ENCODE measurements around the gene AKR1D1.

AKR1D1 gene

DNA sequence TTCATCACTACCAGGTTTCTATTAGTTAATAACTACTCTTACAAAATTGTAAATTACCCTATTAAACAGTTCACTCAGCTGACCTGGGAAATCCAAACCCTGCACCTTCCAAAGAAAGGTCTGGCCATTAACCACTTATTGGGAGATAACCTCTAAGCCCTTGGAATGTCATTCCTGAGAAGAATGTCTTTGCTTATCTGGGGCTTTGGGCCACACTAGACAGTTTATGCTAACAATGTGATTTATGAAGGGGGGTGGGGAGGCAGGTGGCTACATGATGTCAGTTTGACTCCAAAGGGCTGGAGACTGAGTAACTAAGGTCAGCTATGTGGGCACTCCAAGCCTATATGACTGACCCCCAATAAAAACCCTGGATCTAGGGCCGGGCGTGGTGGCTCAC lies 50.7 kb downstream of the AKR1D1 start:
- DNase-seq (ENCODE audit: extremely low spot score) = no peak
- ChIA-PET CTCF (interaction anchor here (1.2 to 1.6 kb wide), 2 partner anchors 11 to 222 kb away, joined by 3 to 4 read pairs; no protein-coding TSS in a partner anchor), POLR2A (no interaction called here)
- TF ChIP-seq, protein P1, sequence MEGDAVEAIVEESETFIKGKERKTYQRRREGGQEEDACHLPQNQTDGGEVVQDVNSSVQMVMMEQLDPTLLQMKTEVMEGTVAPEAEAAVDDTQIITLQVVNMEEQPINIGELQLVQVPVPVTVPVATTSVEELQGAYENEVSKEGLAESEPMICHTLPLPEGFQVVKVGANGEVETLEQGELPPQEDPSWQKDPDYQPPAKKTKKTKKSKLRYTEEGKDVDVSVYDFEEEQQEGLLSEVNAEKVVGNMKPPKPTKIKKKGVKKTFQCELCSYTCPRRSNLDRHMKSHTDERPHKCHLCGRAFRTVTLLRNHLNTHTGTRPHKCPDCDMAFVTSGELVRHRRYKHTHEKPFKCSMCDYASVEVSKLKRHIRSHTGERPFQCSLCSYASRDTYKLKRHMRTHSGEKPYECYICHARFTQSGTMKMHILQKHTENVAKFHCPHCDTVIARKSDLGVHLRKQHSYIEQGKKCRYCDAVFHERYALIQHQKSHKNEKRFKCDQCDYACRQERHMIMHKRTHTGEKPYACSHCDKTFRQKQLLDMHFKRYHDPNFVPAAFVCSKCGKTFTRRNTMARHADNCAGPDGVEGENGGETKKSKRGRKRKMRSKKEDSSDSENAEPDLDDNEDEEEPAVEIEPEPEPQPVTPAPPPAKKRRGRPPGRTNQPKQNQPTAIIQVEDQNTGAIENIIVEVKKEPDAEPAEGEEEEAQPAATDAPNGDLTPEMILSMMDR (IDR thresholded peaks at IDR 0.05; ENCODE audit: control extremely low read depth, extremely low read depth, low read depth, missing control alignments) = no peak

DNA sequence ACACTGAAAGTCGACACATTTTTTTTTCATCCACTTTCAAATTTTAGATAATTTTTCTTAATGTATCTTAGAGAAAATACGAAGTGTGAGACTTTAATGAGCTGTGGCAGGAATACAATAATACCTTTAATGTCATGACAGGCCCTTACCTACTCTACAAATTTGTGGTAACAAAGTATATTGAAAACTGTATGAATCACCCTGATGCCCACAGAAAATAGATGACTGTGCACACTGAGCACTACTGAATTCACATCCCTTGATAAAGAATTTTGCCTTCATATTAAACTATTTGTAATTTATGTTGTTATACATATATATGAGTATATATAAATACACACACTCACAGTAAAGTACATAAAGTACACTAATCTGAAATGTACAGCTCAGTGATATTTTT lies 51.7 kb downstream of the AKR1D1 start:
- POLR2A ChIA-PET = no interaction called here
- no peak for DNase-seq (ENCODE audit: extremely low spot score)
- CTCF ChIA-PET = no interaction called here
- TF ChIP-seq, protein P1 (IDR thresholded peaks at IDR 0.05; ENCODE audit: control extremely low read depth, extremely low read depth, low read depth, missing control alignments) = no peak

DNA sequence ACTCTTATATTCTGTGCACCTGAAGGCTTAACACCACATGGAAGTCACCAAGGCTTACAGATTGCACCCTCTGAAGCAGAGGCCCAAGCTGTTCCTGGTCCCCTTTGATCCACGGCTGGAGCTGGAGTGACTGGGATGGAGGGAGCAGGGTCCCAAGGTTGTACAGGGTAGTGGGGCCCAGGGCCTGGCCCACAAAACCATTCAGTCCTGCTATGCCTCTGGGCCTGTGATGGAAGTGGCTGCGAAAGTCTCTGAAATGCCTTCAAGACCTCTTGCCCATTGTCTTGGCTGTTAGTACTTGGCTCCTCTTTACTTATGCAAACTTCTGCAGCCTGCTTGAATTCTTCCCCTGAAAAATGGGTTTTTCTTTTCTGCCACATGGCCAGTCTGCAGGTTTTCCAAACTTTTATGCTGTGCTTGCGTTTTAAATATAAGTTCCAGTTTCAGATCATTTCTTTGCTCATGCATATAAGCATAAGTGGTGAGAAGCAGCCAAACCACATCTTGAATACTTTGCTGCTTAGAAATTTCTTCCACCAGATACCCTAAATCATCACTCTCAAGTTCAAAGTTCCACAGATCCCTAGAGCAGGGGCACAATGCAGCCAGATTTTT lies 53.4 kb downstream of the AKR1D1 start:
- TF ChIP-seq, protein P1 (IDR thresholded peaks at IDR 0.05; ENCODE audit: control extremely low read depth, extremely low read depth, low read depth, missing control alignments) = no peak
- POLR2A ChIA-PET = no interaction called here
- CTCF ChIA-PET = no interaction called here
- no peak for DNase-seq (ENCODE audit: extremely low spot score)

DNA sequence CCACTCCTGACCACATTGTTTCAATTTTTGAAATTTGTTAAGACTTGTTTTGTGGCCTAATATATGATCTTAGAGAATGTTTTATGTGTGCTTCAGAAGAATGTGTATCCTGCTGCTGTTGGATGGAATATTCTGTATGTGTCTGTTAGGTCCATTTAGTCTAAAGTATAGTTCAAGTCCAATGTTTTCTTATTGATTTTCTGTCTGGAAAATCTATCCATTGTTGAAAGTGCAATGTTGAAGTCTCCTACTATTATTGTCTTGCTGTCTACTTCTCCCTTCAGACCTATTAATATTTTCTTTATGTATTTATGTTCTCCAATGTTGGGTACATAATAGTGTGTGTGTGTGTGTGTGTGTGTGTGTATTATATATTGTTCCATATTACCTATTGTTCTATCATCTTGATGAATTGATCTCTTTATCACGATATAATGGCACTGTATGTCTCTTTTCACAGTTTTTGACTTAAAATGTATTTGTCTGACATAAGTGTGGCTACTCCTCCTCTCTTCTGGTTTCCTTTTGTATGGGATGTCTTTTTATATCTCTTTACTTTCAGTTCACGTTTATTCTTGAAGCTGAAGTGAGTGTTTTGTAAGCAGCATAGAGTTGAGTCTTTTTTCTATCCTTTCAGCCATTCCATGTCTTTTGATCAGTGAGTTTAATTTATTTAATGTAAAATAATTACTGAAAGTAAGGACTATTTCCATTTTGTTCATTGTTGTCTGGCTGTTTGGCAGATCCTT lies 61.3 kb downstream of the AKR1D1 start:
- TF ChIP-seq, protein P1 (IDR thresholded peaks at IDR 0.05; ENCODE audit: control extremely low read depth, extremely low read depth, low read depth, missing control alignments) = no peak
- no peak for DNase-seq (ENCODE audit: extremely low spot score)
- ChIA-PET POLR2A (no interaction called here), CTCF (interaction anchor here (1.0 kb wide), 1 partner anchor 10 kb away, joined by 3 read pairs; no protein-coding TSS in a partner anchor)

GRCh38 chr7:138138244-138138643 lies 62.0 kb downstream of the AKR1D1 start:
- TF ChIP-seq, protein P1 (IDR thresholded peaks at IDR 0.05; ENCODE audit: control extremely low read depth, extremely low read depth, low read depth, missing control alignments) = no peak
- DNase-seq (ENCODE audit: extremely low spot score) = no peak
- POLR2A ChIA-PET = no interaction called here
- CTCF ChIA-PET = interaction anchor here (1.0 kb wide), 1 partner anchor 11 kb away, joined by 3 read pairs; no protein-coding TSS in a partner anchor

DNA sequence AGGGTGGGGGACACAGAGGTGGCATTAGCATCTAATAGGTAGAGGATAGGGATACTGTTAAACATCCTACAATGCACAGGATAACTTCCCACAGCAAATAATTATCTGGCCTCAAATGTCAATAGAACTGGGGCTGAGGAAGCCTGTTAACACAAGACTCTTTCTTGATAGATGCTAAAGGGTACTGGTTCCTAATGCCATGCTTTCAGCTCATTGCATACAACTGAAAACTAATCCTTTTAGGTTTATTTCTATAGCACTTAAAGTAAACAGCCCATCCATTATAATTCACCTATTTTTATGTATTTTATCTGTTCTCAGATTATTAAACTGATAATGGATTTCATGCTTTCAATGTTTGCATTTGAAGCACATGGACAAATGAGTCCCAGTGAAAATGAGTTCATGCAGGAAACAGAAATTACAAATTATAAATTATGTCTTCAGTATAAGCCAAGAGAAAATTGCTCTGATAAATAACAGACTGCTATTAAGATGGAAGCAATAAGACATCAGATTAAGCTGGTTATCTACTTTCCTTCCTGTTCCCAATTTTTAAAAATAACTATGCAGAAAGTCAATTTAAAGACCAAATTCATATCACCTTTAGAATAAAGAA lies 66.4 kb downstream of the AKR1D1 start:
- TF ChIP-seq, protein P1 (IDR thresholded peaks at IDR 0.05; ENCODE audit: control extremely low read depth, extremely low read depth, low read depth, missing control alignments) = no peak
- ChIA-PET CTCF (interaction anchor here (1.6 to 2.5 kb wide), 2 partner anchors 18 to 596 kb away, joined by 5 to 8 read pairs; no protein-coding TSS in a partner anchor), POLR2A (no interaction called here)
- DNase-seq (ENCODE audit: extremely low spot score) = no peak
